IMR-90 (cell line): ENCODE results near the gene TMEM184C.

Source experiments
- MXI1 ChIP-seq: IDR thresholded peaks from 2 replicates; pipeline ENCODE4 v1.6.1; 2012; ENCODE audit warnings: low read depth, mild to moderate bottlenecking, low read length, moderate library complexity, borderline replicate concordance
- NFE2L2 ChIP-seq: fragments of 150-350 bp; IDR thresholded peaks from 2 replicates; pipeline ENCODE4 v1.6.1; 2016; ENCODE audit warnings: low read depth, mild to moderate bottlenecking, low read length
- POLR2A ChIP-seq: IDR thresholded peaks from 2 replicates; pipeline ENCODE4 v1.6.1; 2012; ENCODE audit warnings: mild to moderate bottlenecking, low read depth, low read length
- RAD21 ChIP-seq: IDR thresholded peaks from 2 replicates; pipeline ENCODE4 v1.6.1; 2012; ENCODE audit warnings: low read length, improper control_type of control experiment
- USF2 ChIP-seq: fragments of 150-350 bp; IDR thresholded peaks from 2 replicates; pipeline ENCODE4 v1.6.1; 2017; ENCODE audit warnings: mild to moderate bottlenecking, antibody characterized with exemption, low read length, low read depth
- TF ChIP-seq, protein P1 (sequence below): conservative IDR thresholded peaks from 2 replicates; pipeline ENCODE4 v1.5.1; 2012; ENCODE audit warnings: mild to moderate bottlenecking, low read depth, low read length, improper control_type of control experiment

GRCh38 chr4:147578593-147578992 is 38.6 kb upstream of the TMEM184C start:
- TF ChIP-seq USF2 (no peak), RAD21 (no peak), POLR2A (no peak), MXI1 (no peak), NFE2L2 (no peak)
- TF ChIP-seq, protein P1, sequence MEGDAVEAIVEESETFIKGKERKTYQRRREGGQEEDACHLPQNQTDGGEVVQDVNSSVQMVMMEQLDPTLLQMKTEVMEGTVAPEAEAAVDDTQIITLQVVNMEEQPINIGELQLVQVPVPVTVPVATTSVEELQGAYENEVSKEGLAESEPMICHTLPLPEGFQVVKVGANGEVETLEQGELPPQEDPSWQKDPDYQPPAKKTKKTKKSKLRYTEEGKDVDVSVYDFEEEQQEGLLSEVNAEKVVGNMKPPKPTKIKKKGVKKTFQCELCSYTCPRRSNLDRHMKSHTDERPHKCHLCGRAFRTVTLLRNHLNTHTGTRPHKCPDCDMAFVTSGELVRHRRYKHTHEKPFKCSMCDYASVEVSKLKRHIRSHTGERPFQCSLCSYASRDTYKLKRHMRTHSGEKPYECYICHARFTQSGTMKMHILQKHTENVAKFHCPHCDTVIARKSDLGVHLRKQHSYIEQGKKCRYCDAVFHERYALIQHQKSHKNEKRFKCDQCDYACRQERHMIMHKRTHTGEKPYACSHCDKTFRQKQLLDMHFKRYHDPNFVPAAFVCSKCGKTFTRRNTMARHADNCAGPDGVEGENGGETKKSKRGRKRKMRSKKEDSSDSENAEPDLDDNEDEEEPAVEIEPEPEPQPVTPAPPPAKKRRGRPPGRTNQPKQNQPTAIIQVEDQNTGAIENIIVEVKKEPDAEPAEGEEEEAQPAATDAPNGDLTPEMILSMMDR, result no peak
